Measurements from ENCODE around the gene NEUROG1.

The NEUROG1 gene

DNA sequence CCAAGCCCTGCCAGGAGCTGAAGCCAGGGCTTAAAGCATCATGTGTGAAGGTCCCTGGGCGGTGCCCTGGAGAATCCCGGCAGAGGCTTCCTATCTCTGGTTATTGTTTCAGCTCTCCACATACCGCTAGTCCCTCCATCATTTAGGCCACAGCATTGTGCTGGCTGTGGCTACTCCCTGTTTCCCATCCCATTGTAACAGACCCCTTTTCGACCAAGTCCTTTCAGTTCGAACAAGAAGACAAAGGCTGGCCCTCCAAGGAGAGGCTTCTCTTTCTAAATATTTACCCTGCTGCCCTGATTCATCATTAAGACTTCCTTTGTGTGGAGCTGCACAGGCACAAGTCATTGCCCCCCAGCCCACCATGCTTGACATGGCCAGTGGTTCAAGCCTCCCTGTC lies 41.6 kb downstream of the NEUROG1 start:
- DNase-seq (ENCODE audit: low read depth, low spot score): no peak

DNA sequence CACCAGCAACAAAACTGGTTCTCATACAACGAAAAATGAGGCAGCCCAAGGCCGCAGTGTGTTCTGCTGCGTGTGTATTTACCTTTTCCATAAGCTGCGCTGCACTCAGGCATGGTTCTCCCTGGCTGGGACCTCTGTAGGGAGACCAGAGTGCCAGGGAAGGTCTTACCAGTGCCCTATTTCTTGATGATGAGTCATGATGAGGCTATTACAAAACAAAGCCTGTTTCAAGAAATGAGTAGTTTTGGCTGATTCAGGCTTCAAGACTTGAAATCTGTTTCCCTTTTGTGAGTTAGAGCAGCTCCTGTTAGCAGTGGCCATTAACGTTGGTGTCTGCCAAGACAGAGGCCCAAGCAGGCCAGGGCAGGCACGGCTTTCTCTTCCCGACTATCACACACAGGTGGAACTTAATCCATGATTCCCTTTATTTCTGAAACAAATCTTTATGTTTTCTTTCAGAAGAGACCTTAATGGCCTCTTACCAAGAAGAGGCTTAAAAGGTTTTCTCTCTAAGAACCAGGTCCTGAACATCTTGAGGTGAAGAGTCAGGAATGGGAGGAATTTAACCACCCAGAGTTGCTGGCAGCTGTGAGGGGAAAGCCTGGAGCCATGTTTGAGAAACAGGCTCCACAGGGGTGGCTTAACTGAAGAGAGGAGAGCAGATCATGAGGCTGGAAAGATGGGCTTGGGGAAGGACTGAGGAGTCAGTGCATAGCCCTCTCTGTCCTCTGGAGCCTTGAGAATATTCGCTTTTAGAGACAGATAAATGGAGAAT lies 42.2 kb downstream of the NEUROG1 start:
- peak; percentile 71 for DNase-seq (ENCODE audit: low read depth, low spot score)

DNA sequence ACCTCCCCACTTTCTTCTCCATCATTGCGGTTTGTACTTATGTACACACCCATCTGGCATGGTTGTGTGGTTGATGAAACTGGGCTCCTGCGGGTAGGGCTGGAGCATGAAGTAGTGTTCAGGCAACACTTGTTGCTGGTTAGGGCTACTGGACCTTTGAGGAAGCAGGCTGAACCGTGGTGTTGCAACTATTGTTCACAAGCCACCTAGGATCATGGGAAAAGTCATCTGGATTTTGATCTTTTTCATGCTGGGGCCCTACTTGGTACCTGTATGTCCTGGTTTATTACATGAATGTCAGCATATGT lies 43.5 kb downstream of the NEUROG1 start:
- DNase-seq (ENCODE audit: low read depth, low spot score): no peak

DNA sequence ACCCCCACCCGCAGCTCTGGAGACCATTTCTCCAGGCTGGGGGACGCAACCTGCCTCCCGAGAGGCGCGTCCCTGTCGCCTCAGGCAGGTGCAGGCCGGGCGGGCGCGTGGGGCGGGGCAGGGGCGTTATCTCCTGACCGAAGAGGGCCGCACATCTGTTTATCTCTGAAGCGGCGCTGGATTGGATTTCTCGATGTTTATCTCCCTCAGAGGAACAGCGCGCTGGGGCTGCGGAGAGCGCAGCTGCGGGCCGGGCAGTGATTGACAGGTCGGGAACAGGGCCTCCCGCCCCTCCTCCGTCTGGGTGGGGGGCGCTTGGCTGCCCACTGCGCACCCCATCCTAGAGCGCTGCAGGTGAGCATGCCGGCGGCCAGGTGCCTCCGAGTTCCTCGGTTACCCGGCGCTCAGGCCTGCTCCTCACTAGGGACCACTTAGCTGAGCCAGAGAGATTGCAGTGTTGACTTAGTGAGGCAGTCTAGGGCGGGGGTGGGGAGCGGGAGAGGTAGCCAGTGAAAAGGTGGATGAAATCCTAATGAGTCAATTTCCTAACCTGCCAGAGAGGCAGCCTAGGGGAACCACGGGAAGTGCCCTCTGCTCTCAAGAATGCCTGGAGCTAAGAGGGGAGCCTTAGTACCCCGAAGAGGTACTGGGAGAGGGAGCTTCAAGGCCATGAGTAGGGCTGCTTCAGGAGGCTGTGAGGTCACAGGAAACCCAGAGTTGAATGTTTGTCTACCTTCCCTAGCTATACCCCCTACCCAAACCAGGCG lies 44.0 kb downstream of the NEUROG1 start:
- DNase-seq (ENCODE audit: low read depth, low spot score): peak; percentile 84

DNA sequence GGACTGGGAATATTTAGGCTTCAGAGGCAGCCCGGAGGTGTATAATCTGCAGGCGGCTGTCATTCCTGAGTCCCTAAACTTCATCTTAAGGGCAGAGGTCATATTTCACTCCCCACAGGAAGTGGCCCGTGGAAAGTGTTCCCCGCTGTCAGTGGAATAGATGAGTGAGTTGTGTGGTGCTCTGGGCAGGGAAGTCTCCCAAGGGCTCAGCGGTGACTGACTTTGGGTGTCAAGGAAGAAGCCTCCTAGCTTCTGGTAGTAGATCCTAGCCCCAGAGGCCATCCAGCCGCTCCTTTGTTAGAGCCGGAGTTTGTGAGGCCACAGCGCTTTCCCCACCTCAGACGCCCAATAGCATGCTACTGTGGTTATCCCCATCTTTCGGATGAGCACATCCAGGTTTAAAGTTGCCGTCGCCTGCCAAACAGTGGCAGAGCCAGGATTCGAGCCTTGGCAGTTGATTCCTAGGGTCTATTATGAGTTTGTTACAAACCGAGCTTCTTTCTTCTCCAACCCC lies 44.7 kb downstream of the NEUROG1 start:
- no peak for DNase-seq (ENCODE audit: low read depth, low spot score)

DNA sequence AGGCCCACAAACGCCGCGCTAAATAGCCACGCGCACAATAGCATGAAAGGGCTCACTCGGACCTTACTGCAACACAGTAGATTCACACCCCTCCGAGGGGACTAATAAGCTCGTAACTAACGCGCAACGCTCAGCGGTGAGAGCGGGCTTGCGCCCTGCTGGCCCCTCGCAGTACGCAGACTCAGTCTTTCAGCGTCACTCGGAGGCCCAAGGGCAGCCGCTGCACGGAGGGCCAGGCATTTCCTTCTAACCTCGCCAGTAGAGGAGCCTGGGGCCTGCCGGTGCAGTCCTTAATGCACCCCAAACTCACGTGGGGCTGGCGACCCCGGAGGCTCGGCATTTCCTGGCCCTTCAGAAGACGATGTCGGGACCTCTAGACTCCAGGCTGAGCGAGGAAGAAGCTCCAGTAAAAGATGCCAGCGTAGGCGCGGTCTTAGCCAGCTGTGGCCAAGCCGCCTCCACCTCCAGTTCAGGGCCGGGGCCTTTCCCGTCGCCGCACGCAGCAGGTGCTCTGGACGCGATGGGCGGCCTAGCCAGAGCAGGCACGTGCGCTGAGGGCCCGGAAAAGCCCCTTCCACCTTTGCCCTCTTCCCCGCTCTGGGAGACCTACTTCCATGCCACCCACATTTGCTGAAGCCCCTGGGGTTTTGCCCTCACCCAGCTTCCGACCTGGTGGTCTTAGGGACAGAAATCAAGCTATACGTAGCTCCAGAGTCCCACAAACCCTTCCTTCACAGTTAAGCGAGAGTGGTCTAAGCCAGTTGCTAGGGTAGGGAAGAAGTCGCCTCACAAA lies 45.3 kb downstream of the NEUROG1 start:
- peak; percentile 72 for DNase-seq (ENCODE audit: low read depth, low spot score)

DNA sequence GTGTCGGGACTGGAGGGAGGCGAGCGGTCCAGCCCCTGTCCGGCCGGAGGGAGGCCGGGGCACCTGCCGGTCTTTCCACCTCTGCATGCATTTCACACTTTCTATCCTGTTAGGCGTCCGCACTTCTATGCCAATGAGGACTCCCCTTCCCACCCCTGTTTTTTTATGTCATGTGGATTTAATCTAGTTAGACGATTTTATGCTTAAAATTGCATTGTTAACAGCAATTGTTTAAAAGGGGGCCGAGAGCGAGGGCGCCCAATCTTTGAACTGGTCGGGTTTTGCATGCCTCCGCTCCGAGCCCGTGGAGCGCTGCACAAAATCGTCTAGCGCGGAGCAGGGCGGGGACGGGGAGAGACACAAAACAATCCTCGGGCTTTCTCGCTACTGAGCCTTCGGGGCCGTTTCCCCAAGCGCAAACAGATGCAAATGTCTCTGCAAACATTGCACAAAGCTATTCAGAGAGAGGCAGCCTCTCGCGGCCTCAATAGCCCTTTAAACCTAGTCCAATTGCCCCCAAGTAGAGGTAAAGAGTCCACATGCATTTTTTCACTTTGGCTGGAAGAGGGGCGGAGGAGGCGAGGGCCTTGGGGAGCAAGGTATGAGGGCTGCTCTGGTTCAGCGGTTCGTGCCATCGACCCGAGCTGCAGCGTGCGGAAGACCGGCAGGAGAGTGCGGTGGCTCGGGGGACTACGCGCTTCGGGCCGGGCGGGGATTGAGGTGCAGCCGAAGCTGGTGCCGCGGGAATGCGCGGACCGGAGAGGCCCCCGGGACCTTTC lies 46.1 kb downstream of the NEUROG1 start:
- DNase-seq (ENCODE audit: low read depth, low spot score): peak; percentile 76

DNA sequence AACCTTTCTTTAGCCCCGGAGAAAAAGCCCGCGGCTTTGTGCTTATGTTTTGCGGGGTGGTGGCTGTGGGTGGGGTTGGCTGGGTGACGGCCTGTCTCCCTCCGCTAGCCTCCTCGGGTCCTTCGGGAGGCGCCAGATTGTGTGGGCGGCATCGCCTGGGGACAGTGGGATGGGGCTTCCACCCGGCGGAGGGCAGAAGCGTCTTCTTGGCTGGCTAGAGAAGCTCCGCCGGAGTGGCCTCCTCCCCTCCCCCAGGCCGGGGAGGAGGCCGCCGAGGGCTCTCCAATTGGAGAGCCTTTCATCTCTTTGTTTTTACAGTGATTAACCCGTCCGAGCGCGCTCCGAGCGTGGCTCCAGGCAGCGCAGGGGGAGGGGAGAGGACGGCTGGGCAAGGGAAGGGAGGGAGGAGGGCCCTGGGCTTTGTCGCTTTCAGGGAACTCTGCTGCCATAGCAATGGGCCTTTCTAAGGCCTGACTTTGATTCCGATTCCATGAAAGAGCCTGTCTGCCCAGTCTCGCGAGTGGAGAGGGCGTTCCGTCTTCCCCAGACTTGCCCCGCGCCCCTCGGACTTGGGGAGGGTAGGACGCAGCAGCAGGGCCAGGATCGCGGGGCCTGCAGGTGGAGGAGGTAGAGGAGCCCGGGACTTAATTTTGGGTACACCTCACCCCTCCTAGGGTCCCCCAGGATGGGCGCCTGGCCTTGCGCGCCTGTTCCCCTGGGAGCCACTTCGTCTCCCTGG lies 46.9 kb downstream of the NEUROG1 start:
- DNase-seq (ENCODE audit: low read depth, low spot score): peak; percentile 97

DNA sequence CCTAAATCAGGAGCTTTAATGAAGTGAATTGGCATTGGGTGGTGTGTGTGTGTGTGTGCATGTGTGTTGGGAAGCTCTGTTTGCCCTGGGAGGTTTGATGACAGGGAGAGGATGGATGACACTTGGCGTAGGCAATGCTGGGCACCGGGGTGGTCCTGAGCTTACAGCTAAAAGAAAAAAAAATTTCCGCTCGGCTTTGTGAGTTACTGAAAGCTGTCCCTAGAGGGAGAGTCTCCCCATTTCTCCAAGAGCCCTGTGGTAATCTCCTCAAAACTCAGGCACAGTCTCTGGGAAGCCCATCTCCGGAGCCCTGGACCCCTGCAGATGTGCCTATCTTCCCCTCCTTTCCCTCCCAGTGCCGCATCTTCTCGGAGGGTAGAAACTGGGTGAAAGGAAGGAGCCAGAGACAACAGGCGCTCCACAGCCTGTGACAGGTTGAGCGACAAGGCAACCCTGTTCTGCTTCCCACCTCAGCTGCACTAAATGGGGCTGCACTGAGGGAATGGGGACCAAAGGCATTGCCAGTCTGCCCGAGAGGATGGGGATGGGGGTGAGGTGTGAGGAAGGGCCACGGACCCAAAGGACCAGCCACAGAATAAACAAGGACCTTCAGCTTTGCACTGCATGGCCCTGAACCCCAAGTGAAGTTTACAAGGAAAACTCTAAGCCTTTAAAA lies 47.8 kb downstream of the NEUROG1 start:
- DNase-seq (ENCODE audit: low read depth, low spot score): no peak

DNA sequence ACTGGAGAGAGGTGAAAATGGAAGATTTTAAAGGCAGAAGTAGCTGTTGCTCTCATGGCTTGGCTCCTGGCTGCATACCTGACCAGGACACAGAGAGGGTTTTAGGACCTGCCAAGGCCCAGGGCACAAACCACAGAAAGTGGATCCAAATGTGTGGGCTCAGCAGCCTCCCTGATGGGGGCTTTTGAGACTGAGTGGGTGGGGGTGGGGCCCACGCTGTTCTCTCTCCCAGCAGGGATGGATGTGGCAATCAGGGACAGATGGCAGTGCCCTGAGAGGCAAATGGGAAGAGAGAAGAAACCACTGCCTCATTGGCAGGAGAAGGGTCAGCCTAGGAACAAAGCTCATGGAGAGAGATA lies 48.7 kb downstream of the NEUROG1 start:
- no peak for DNase-seq (ENCODE audit: low read depth, low spot score)

DNA sequence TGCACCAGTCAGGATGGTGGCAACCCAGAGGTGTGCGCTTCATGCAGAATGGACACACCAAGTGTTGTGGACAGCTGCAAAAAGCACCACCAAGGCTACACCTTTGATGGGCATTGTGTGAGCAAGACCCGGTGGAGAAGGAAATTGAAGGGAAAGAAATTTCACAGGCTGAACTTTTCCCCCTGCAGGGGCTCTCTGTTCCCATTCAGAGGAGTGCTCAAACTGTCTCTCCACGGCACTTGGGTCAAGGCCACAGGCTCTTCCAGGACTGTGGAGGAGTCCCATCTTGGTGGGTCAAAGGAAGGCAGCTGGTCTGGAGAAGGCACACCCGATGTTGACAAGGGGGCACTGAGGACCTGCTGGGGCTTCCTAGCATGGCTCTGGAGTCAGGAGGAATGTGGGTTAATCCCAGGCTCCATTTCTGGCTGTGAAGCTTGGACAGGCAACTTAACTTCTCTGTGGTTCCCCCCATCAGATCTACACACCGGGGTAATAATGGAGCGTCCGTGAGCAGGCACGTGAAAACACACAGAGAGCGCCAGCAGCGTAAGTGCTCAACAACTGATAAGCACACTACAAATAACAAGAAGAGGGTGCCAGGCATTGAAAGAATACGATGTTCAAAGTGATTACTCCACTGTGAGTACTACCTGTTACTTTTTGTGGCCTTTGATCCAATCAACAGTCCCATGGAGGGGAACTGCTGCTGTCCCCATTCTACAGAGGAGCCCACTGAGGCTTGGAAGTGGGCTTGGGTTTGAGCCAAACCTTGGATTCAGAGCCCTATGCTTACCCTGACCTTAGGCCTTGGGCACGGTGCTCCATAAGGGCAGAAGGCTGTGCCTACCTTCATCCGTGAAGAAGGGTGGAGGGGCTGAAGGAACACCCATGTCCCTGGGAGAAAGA lies 49.4 kb downstream of the NEUROG1 start:
- no peak for DNase-seq (ENCODE audit: low read depth, low spot score)

DNA sequence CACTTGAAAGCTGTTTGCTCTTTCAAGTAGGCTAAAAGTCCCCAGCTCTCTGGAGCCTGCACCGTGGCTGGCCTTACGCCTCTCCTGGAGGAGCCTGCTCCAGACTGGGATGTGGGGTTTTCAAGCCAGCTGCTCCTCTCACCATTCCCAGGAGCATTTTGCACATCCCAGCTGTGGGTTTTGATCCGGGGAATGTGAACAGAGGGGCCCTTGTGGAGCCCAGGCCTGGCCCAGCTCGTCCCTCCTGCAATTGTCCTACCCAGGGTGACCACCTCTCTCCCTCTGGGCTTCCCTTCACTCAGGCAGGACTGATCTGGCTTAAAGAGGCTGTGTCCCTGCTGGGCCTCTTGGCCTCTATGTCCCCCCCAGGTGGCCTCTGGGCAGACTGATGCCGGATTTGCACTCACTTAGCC lies 51.1 kb downstream of the NEUROG1 start:
- DNase-seq (ENCODE audit: low read depth, low spot score): no peak

Data from ELF-1 (cell line).